H1 (cell line): Measurements from ENCODE around the gene SLC46A3. TPM values are rescaled to one million over a fixed set of nuclear protein-coding genes. Genes with fewer than 3 reads are reported as not detected.

Experiments
- CTCF ChIA-PET: fragments of 300-600 bp; sonication (Branson Sonifier 250); formaldehyde crosslinking; loops from one replicate; lab custom pipeline; 2021; ENCODE audit not compliant: partially characterized antibody; lab: Charles Lee
- POLR2A ChIA-PET: fragments of 300-600 bp; sonication (Branson Sonifier 250); formaldehyde crosslinking; loops from one replicate; lab custom pipeline; 2021; ENCODE audit warnings: inconsistent platforms; ENCODE audit not compliant: partially characterized antibody; lab: Charles Lee
- DNase-seq, 2 experiments: peaks; one replicate each; pipeline versions ENCODE4 v3.0.0 to v3.0.0-alpha.2; 2010 to 2022; ENCODE audit warnings: low spot score in 2 of 2, low read depth in 1 of 2, mixed read lengths in 1 of 2
- FAIRE-seq: peaks from 2 replicates; lab custom pipeline; 2011; peaks lifted over from hg19 to GRCh38; lab: Jason Lieb, UNC
- H2AFZ ChIP-seq: 2 replicates; pipeline ENCODE4 v1.8.1; 2012; ENCODE audit warnings: low read length, inconsistent platforms
- H2AK5ac ChIP-seq: 2 replicates; pipeline ENCODE4 v1.6.1; 2013; ENCODE audit warnings: low read depth, low read length
- H2BK120ac ChIP-seq: replicated peaks from 2 replicates; pipeline ENCODE3; 2013; ENCODE audit warnings: low read depth, low read length, inconsistent platforms
- H2BK12ac ChIP-seq: 2 replicates; pipeline ENCODE4 v1.6.1; 2013; ENCODE audit warnings: low read depth, low read length
- H2BK15ac ChIP-seq: 2 replicates; pipeline ENCODE4 v1.6.1; 2013; ENCODE audit warnings: low read length
- H2BK20ac ChIP-seq: 2 replicates; pipeline ENCODE4 v1.6.1; 2013; ENCODE audit warnings: low read length
- H2BK5ac ChIP-seq: 2 replicates; pipeline ENCODE4 v1.6.1; 2013; ENCODE audit warnings: low read depth, low read length
- H3K14ac ChIP-seq: 2 replicates; pipeline ENCODE4 v1.6.1; 2013; ENCODE audit warnings: inconsistent platforms; ENCODE audit not compliant: insufficient read length
- H3K18ac ChIP-seq: 2 replicates; pipeline ENCODE4 v1.6.1; 2013; ENCODE audit warnings: low read length; ENCODE audit errors: extremely low read depth
- H3K23ac ChIP-seq: 2 replicates; pipeline ENCODE4 v1.6.1; 2013; ENCODE audit warnings: inconsistent platforms; ENCODE audit not compliant: insufficient read length
- H3K23me2 ChIP-seq: 2 replicates; pipeline ENCODE4 v1.6.1; 2013; ENCODE audit warnings: low read depth, low read length
- H3K27ac ChIP-seq: 2 replicates; pipeline ENCODE4 v1.6.1; 2011; ENCODE audit warnings: low read depth, low read length, inconsistent platforms
- H3K27me3 ChIP-seq, 4 experiments: replicated peaks in 1 of 4; 1 replicate in 1 of 4; 2 replicates in 3 of 4; pipeline versions ENCODE4 v1.6.1 to v1.8.1; 2011 to 2013; ENCODE audit warnings: low read length in 3 of 4, mild to moderate bottlenecking in 3 of 4, inconsistent platforms in 2 of 4, mixed read lengths in 2 of 4, moderate library complexity in 1 of 4; ENCODE audit not compliant: control insufficient read depth in 3 of 4, insufficient read depth in 3 of 4; ENCODE audit errors: extremely low read depth in 1 of 4
- H3K36me3 ChIP-seq, 4 experiments: 2 replicates each; pipeline versions ENCODE4 v1.6.1 to v1.8.1; 2011 to 2013; ENCODE audit warnings: mild to moderate bottlenecking in 4 of 4, low read length in 3 of 4, moderate library complexity in 2 of 4, control low read depth in 1 of 4, inconsistent platforms in 1 of 4; ENCODE audit not compliant: insufficient read depth in 4 of 4, control insufficient read depth in 2 of 4
- H3K4ac ChIP-seq: replicated peaks from 2 replicates; pipeline ENCODE3; 2013; ENCODE audit warnings: low read length, low read depth, mixed read lengths, inconsistent platforms; ENCODE audit not compliant: insufficient read length
- H3K4me1 ChIP-seq, 4 experiments: replicated peaks in 1 of 4; 1 replicate in 1 of 4; 2 replicates in 3 of 4; pipeline versions ENCODE4 v1.6.1 to v1.8.1; 2011 to 2013; ENCODE audit warnings: low read length in 3 of 4, inconsistent platforms in 2 of 4, mixed read lengths in 1 of 4; ENCODE audit not compliant: insufficient read depth in 4 of 4, control insufficient read depth in 3 of 4
- H3K4me2 ChIP-seq, 2 experiments: 2 replicates each; pipeline versions ENCODE4 v1.6.1 to v1.8.1; 2011 to 2013; ENCODE audit warnings: low read depth in 2 of 2, low read length in 2 of 2, control low read depth in 1 of 2, inconsistent platforms in 1 of 2, mild to moderate bottlenecking in 1 of 2; ENCODE audit not compliant: insufficient read depth in 1 of 2
- H3K4me3 ChIP-seq, 4 experiments: fragments of 200-600, 300-600 bp in 1 of 4; sonication (generic), shearing (Covaris generic), sonication (Bioruptor Twin) in 1 of 4; 2 replicates each; pipeline versions ENCODE4 v1.5.1 to v1.8.1; 2011 to 2016; ENCODE audit warnings: low read length in 4 of 4, low read depth in 3 of 4, control low read depth in 2 of 4, inconsistent platforms in 2 of 4, mild to moderate bottlenecking in 2 of 4, mixed read lengths in 1 of 4, moderate library complexity in 1 of 4; ENCODE audit not compliant: insufficient read depth in 2 of 4; ENCODE audit errors: extremely low read depth in 1 of 4
- H3K56ac ChIP-seq: replicated peaks from 2 replicates; pipeline ENCODE3; 2013; ENCODE audit warnings: low read depth, mild to moderate bottlenecking, mixed read lengths, low read length, inconsistent platforms; ENCODE audit not compliant: insufficient read length
- H3K79me1 ChIP-seq: 2 replicates; pipeline ENCODE4 v1.6.1; 2013; ENCODE audit warnings: low read depth, low read length, control low read depth
- H3K79me2 ChIP-seq, 2 experiments: 2 replicates each; pipeline versions ENCODE4 v1.6.1 to v1.8.1; 2012 to 2013; ENCODE audit warnings: low read length in 2 of 2, mild to moderate bottlenecking in 2 of 2, inconsistent platforms in 1 of 2; ENCODE audit not compliant: insufficient read depth in 2 of 2, control insufficient read depth in 1 of 2
- H3K9ac ChIP-seq, 4 experiments: replicated peaks in 1 of 4; 1 replicate in 1 of 4; 2 replicates in 3 of 4; pipeline versions ENCODE4 v1.6.1 to v1.8.1; 2011 to 2013; ENCODE audit warnings: low read depth in 3 of 4, low read length in 3 of 4, control low read depth in 2 of 4, mild to moderate bottlenecking in 2 of 4, moderate library complexity in 2 of 4, inconsistent platforms in 1 of 4; ENCODE audit errors: extremely low read depth in 1 of 4
- H3K9me3 ChIP-seq, 2 experiments: 2 replicates each; pipeline versions ENCODE4 v1.6.1 to v1.8.1; 2012 to 2013; ENCODE audit warnings: mild to moderate bottlenecking in 2 of 2, moderate library complexity in 2 of 2, control low read depth in 1 of 2, inconsistent platforms in 1 of 2, low read depth in 1 of 2, low read length in 1 of 2, mixed read lengths in 1 of 2; ENCODE audit not compliant: insufficient read depth in 2 of 2
- H4K20me1 ChIP-seq, 2 experiments: replicated peaks in 1 of 2; 2 replicates each; pipeline versions ENCODE3 to v1.8.1; 2011 to 2013; ENCODE audit warnings: inconsistent platforms in 2 of 2, low read length in 2 of 2, mild to moderate bottlenecking in 1 of 2; ENCODE audit not compliant: insufficient read depth in 2 of 2, control insufficient read depth in 1 of 2
- H4K5ac ChIP-seq: 2 replicates; pipeline ENCODE4 v1.6.1; 2013; ENCODE audit warnings: low read length, low read depth, mixed read lengths, inconsistent platforms; ENCODE audit not compliant: insufficient read length
- H4K8ac ChIP-seq: 2 replicates; pipeline ENCODE4 v1.8.0; 2013; ENCODE audit warnings: mild to moderate bottlenecking, moderate library complexity, low read length, inconsistent platforms; ENCODE audit not compliant: insufficient read depth; ENCODE audit errors: extremely low read depth
- H4K91ac ChIP-seq: replicated peaks from 2 replicates; pipeline ENCODE3; 2013; ENCODE audit warnings: low read length, mixed read lengths, inconsistent platforms; ENCODE audit not compliant: insufficient read length
- ATF2 ChIP-seq: IDR thresholded peaks from 2 replicates; pipeline ENCODE4 v1.6.1; 2012; ENCODE audit warnings: low read length, inconsistent platforms
- BRCA1 ChIP-seq: IDR thresholded peaks from 2 replicates; pipeline ENCODE4 v1.6.1; 2012; ENCODE audit warnings: low read depth, low read length, improper control_type of control experiment
- EP300 ChIP-seq, 2 experiments: IDR thresholded peaks; 1 replicate in 1 of 2; 2 replicates in 1 of 2; pipeline ENCODE4 v1.6.1; 2011 to 2012; ENCODE audit warnings: low read depth in 2 of 2, low read length in 2 of 2, mild to moderate bottlenecking in 2 of 2, borderline replicate concordance in 1 of 2, inconsistent platforms in 1 of 2, moderate library complexity in 1 of 2
- KDM5A ChIP-seq: fragments of 200-600 bp; IDR thresholded peaks from 2 replicates; pipeline ENCODE4 v1.7.1; 2012; ENCODE audit warnings: mild to moderate bottlenecking, low read length, inconsistent platforms, mixed read lengths
- NRF1 ChIP-seq: IDR thresholded peaks from 2 replicates; pipeline ENCODE4 v1.6.1; 2011; ENCODE audit warnings: mild to moderate bottlenecking, low read depth, low read length, improper control_type of control experiment
- PHF8 ChIP-seq: fragments of 200-600 bp; sonication (generic); conservative IDR thresholded peaks from 2 replicates; pipeline ENCODE4 v1.7.1; 2012; ENCODE audit warnings: low read depth, mild to moderate bottlenecking, inconsistent platforms, low read length, moderate library complexity
- RAD21 ChIP-seq, 2 experiments: IDR thresholded peaks in 1 of 2; conservative IDR thresholded peaks in 1 of 2; 2 replicates each; pipeline ENCODE4 v1.6.1; 2011; ENCODE audit warnings: low read depth in 2 of 2, low read length in 2 of 2, improper control_type of control experiment in 1 of 2, inconsistent platforms in 1 of 2, mild to moderate bottlenecking in 1 of 2, moderate library complexity in 1 of 2
- TAF7 ChIP-seq: optimal IDR thresholded peaks from 2 replicates; pipeline ENCODE3; 2011; ENCODE audit warnings: low read depth, mild to moderate bottlenecking, inconsistent platforms, low read length, moderate library complexity, borderline replicate concordance
- WGBS, 2 experiments: shearing (Covaris generic) in 1 of 2; methylation state at CpG; one replicate each; pipeline versions ENCODE4 v1.1.6 to v1.1.7; 2013 to 2015; ENCODE audit warnings: low lambda C conversion rate in 2 of 2, mixed read lengths in 2 of 2, inconsistent platforms in 1 of 2, low coverage in 1 of 2, missing lambda C conversion rate in 1 of 2; ENCODE audit not compliant: insufficient replicate concordance in 2 of 2, insufficient coverage in 1 of 2, insufficient read length in 1 of 2; ENCODE audit errors: extremely low coverage in 1 of 2, missing lambda C conversion rate in 1 of 2; 5-methylcytosine and 5-hydroxymethylcytosine counted together
- polyA plus RNA-seq, 7 experiments: library from polyadenylated mRNA; depleted of rRNA in 3 of 7; stranded (reverse) in 5 of 7; unstranded in 2 of 7; fragments of >200 nt in 5 of 7; fragments of 200-250 nt in 2 of 7; gene quantifications; 1 replicate in 5 of 7; 2 replicates in 1 of 7; 4 replicates in 1 of 7; pipeline versions ENCODE4 v1.2.1 to v1.2.3, GENCODE V29; 2011 to 2013; ENCODE audit warnings: missing spikeins in 2 of 7, mixed read lengths in 2 of 7
- total RNA-seq: library from RNA; stranded (reverse); fragmentation: NEBNext Ultra II Directional; extraction: Animal tissue kit (Norgen Biotek cat#: 25700); gene quantifications from 2 replicates; pipeline ENCODE4 v1.2.1, GENCODE V29; 2021

SLC46A3 gene
- total and polyA plus RNA-seq, 2 of the 8 experiments (the other 6 are each of a cell fraction or from before 2014, with no cell fraction given) = 0.39 to 0.67 TPM

- Histone ChIP-seq H2AFZ (peak overlapping the region; percentile 91), H3K79me1 (no peaks in the 10 kb centered on the region), H3K27me3 (0 out of 7 replicates have a peak, but pooled peaks cover 0 to 2% (median 0%) of the 10 kb centered on the region in 4 experiments), H2AK5ac (peak overlapping the region; percentile 84; the same call in 1 of the 2 replicates), H2BK20ac (peak overlapping the region; percentile 95; the same call in 1 of the 2 replicates), H3K23me2 (no peaks in the 10 kb centered on the region), H3K4ac (no peak overlapping the region), H3K9me3 (0 out of 4 replicates have a peak, but pooled peaks cover 0 to 2% of the 10 kb centered on the region in 2 experiments), H3K36me3 (no peaks in the 10 kb centered on the region; a peak in 1 of 8 replicates), H3K56ac (no peak overlapping the region), H3K27ac (peak overlapping the region; percentile 45; the same call in 1 of the 2 replicates), H3K4me1 (peaks cover 3 to 11% (median 4%) of the 10 kb centered on the region in 4 experiments), H2BK120ac (peak overlapping the region; percentile 13), H3K4me2 (no peak overlapping the region), H4K5ac (peak overlapping the region; percentile 40), H4K8ac (peak overlapping the region; percentile 78; the same call in 1 of the 2 replicates), H3K18ac (peak overlapping the region; percentile 43; the same call in 1 of the 2 replicates), H3K23ac (no peak overlapping the region), H3K79me2 (no peaks in the 10 kb centered on the region), H4K91ac (peak overlapping the region; percentile 83), H2BK15ac (no peak overlapping the region), H2BK5ac (peak overlapping the region; percentile 90; the same call in 1 of the 2 replicates), H3K14ac (no peak overlapping the region), H4K20me1 (no peaks in the 10 kb centered on the region), H3K9ac (no peak overlapping the region; a peak in 1 of 7 replicates), H2BK12ac (peak overlapping the region; percentile 98), H3K4me3 (no peak overlapping the region)
- DNase-seq (peak in 1 of 2 experiments; percentile 57), FAIRE-seq (no peak)
- CTCF ChIA-PET = interaction anchor here (0.6 to 2.7 kb wide), 9 partner anchors 9 to 42 kb away, joined by 3 to 10 read pairs (median 3); no protein-coding TSS in a partner anchor
- POLR2A ChIA-PET = interaction anchor here (0.7 to 1.1 kb wide), 4 partner anchors 8 to 21 kb away, joined by 3 read pairs; no protein-coding TSS in a partner anchor
- WGBS, 2 experiments = 85% methylated on average over 32 of the region's 32 CpGs; no CpG with 5 or more reads in 1 of the 2 experiments
- TF ChIP-seq NRF1 (no peak), EP300 (IDR thresholded peaks at IDR 0.05; ENCODE audit: borderline replicate concordance in 1 of 2, low read depth in 2 of 2, low read length in 2 of 2) (no peak), TAF7 (no peak), BRCA1 (no peak), RAD21 (IDR thresholded peaks at IDR 0.05 in 1 of 2, conservative IDR thresholded peaks at IDR 0.05 in 1 of 2; ENCODE audit: low read depth in 2 of 2, low read length in 2 of 2) (peak; percentile 47 to 60), KDM5A (no peak), PHF8 (no peak), ATF2 (no peak)
Observed at GRCh38 chr13:28754698-28755545, 36.2 kb upstream of the SLC46A3 start.
